ENCODE measurements around the gene PECR.
"Not testable (repeated sequence)": the region's sequence is repeated elsewhere in the genome, so short reads cannot be mapped to it uniquely, and the experiment has no call there.

The PECR gene

DNA sequence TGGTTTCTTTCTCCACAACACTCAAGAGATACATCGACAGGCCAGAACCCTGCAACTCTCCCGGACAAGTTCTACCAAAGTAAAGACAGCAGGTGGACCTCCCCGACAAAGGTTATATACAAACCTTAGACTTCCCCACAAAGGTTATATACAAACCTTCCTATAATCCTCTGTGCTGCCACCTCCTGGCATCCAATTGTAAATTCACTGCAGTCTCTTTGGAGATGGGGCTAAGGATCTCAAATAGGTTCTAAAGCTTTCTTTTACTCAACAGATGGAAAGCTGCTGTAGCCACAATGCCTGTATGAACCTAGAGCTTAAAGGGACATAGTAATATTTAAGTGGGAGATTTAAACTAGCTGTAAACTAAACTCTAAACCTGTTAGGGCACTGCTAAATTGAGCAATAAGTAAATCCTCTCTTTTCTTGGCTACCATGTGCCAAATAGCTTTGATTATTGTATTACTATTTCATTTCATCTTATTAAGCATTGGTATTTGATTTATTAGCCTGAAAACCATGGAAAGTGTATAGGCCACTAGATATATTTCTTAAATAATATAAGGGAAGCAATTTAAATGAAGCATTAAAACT, 58.5 kb downstream of the PECR start:
- DNase-seq, result no peak

DNA sequence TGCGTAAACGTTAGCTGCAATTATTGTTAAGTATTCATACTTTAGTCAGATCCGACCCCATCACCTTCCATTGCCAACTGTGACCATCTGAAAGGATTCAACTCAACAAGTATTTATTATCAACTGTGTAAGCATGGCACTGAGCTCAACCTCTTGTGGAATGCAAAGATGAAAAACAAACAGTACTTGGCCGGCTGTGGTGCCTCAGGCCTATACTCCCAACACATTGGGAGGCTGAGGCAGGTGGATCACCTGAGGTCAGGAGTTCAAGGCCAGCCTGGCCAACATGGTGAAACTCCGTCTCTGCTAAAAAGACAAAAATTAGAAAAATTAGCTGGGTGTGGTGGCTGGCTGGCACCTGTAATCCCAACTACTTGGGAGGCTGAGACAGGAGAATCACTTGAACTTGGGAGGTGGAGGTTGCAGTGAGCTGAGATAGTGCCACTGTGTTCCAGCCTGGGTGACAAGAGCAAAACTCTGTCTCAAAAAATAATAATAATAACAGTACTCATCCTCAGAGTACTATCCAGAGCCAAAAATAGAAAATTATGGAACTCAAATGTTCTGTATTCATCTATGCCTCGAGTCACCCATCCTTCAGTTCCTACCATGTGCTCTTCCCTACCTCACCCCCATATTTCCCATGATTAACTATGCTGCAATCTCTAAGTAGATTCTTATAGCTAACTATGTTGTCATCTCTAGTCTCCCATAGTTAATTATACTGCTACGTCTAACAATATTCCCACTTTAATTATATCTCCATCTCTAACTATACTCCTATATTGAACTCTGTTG, 59.6 kb downstream of the PECR start:
- no peak for DNase-seq

DNA sequence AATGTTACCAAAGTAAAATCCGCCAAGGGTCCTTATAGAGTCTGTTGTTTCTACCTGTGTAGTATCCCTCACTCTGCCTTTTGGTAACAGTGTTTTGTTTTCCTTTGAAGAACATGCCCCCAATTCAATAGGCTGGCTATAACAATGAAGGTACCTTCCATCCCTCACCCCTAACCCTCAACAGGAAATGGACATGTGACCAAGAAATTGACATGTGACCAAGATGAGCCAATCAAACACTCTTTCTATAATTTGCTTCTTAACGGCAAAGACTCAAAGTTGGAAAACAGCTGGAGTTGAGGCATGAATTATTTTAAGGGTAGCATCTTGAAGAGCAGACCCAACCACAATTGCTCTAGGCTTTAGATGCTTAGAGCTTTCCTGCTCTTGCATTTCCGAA, 62.9 kb downstream of the PECR start:
- DNase-seq, result no peak

DNA sequence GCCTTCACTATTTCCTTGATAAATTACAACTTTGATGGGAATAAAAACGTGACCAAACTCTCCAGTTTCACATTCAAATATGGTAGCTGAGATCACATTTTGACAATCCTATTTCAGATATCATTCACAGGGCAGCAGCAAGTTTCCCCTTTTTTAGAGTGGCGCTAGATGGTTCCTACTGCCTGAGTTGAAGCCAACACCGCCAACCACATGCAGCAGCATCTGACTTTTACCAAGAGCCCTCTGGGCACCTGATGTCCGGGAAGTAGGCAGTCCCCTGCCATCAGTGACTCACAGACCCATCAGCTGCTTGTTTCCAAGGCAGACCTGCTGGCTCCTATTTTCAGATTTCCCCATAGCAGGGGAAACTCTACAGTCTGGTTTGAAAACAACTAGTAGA, 64.2 kb downstream of the PECR start:
- no peak for DNase-seq

DNA sequence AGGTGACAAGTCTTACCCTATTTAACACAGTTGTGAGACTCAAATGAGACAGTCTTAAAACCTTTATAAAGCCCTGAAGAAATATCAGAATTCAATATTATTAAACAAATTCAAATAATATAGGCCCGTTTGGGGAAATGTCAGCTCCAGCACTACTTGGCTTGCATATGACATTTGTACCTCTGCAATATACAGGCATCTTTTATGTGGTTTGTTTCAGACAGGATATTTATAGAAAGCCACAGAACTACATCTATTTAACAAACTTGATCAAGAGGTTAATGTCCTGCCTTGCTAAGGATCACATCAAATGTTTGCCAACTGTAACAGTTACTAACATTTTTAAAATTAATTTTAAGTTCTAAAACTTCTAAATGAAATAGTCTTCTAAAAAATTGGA, 65.0 kb downstream of the PECR start:
- no peak for DNase-seq

DNA sequence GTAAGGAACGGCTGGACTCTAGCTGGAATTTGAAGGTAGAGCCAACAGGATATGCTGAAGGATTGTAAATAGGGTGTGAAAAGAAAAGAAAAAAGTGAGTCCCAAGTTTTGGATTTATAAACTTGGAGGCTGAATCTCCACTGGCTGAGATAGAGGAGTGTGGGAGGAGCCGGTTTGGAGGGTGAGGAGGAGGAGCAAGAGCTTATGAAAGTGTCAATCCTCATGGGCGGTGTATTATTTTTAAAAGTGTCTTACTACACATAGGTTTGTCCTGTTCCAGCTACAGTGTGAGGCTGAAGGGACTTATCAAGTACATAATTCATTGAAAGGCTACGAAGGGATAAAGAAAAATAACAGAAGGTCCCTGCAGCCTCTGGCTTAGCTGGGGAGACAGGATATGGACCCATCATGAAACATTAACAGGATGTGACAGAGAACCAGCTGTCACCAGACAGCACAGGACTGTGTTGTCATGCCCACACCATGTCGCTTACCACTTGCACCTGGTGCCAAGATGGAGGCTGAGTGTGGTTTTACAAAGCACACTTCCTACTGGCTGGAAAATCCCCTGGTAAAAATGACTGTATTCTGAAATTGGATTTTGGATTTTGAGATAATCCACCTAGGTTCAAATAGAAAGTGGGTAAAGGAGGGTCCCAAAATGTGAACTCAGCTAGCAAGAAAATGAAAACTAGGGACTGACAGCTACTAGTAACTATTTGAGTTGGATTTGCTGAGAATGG, 65.7 kb downstream of the PECR start:
- DNase-seq, result no peak

DNA sequence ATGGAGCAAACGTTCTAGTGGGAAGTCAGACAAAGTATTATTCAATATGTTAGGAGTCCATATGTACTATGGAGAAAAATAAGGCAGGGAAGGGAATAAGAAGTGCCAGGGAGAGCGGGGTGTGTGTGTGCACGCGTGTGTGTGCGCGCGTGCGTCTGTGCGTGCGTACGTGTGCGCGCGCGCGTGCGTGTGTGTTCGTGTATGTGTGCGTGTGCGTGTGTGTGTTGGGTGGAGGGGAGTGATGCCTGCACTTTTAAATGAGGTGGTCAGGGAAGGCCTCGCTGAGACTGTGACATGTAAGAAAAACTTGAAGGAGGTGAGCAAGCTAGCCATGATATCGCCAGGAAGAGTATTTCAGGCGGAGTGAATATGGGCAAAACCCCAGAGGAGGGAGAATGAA, 66.6 kb downstream of the PECR start:
- DNase-seq, result no peak

DNA sequence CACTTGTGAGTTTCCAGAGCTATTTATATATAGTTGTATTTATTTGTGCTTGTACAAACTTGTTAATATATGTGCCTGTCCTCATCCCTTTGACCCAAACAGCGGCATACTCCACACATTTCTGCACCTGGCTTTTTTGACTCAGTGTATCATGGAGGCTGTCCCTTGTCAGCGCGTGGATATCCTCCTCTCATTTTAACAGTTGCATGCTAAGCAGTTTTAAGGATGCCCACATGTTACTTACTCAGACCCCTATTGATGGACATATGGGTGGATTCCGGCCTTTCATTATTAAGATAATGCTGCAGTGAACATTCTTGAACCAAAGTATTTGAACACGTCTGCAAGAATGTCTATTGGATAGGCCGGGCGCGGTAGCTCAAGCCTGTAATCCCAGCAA, 67.6 kb downstream of the PECR start:
- DNase-seq, result no peak

DNA sequence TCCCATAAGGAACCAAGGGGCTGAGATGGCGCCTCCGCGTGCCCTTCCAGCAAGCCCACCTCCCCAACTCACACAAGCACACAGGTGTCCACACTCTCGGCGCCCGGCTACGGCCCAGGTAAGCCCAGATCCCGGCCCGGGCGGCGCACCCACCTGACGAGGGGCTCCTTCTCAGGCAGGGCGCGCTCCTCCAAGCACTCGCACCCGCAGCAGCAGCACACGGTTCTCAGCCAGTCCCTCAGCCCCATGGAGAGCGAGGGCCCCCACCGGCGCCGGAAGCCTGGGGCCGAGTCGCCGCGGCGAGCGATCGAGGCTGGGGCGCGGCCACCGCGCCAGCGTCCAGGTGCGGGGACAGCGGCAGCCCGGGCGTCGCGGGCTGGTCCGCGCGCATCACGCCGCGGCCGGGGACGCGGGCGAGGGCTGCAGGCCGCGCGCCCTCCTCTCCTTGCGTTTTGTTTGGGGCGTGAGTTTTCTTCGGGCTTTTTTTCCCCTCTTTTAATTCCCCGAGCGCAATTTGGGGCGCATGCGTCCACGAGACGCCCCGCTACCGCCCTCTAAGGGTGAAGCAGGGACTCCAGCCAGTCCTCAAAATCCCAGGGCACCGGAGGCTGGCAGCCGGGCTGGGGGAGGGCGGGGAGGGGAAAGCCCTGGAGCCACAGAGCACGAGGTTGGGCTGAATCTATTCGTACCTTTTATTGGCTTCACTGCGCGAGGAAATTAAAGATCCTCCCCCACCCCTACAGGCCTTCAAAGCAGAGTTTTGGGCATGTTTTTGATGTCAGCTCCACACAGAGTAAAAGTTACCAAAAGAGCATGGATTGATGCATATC, 68.3 kb downstream of the PECR start, which contains the start of gene MREG:
TSS of gene MREG (minus strand) at position 472 of the 830 bp plus-strand sequence. CDS start at position 248, 224 bp downstream.
- peak; percentile 61 to 67 for DNase-seq

DNA sequence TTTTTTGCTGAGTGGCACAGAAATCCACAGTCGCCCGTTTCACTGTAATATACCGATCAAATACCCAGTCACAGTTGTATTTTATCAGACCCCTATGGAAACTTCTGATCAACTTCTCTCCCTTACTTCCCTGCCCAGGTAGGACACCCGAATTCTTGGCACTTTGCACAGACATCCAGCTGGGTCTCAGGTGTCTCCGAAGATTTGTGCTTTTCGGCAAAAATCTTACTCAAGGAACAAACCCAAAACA, 68.9 kb downstream of the PECR start:
- DNase-seq, result no peak

DNA sequence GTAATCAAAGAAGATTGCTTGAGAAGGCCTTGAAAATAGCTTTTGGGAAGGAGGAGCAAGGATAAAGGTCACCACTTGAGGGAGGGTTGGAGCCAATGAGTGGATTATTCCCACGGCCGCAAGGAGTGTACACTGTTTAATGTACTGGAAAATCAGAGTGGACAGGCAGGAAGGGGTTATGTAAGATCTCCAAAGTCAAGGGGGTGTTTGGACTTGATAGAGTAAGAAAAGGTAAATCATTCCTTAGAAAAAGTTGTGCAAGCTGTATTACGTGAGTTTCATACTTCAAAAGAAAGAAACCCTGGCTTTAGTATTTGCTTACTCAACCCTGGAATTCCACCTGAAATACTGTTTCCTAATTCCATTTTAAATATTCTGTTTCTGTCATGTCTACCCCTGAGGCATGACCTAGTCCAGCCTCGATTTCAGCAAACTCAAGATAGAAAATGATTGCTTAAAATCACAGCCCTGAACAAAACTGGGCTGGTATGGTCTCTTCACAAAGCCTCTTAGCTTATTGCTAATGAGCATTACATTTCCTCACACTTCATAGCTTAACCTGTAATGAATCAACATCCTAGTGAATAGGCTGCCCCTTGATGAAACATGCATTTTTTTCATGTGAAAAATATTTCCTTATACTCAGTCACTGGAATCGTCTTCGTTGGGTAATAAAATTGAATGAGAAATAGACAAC, 69.3 kb downstream of the PECR start:
- DNase-seq, result no peak

DNA sequence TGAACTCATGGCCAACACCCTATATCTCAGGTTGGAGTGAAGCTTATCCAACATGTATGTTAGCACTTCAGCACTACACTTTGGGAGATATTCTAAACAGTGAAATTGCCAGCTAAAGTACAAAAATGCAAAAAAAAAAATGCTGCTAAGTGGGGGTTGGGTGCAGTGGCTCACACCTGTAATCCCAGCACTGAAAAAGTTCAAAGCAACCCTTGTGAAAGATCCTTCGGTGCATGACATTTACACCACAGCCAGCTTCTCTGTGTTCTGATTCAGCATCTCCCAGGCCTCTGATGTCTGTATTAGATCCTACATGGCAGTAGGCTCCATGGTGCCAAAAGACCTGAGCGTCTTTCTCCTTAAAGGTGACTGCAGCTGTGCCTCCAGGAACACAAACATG, 72.4 kb downstream of the PECR start:
- DNase-seq, result not testable (repeated sequence)

DNA sequence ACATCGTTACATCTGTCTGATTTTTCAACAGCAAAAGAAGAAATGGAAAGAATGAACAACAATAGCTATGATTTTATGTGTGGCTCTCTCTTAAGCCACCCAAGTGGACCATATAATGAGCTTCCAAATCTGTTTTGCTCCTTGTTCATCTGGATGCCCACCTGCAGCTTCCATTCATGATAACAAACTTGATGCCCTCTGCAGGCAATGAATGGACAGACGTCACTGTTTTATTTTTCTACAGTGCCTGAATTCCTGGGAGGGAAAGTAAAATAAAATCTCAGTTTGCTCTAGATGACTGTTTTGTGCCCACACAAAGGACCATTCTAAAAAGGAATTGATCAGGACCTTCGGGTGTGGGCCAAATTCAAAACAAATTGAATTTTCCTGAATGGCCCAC, 73.2 kb downstream of the PECR start:
- no peak for DNase-seq

DNA sequence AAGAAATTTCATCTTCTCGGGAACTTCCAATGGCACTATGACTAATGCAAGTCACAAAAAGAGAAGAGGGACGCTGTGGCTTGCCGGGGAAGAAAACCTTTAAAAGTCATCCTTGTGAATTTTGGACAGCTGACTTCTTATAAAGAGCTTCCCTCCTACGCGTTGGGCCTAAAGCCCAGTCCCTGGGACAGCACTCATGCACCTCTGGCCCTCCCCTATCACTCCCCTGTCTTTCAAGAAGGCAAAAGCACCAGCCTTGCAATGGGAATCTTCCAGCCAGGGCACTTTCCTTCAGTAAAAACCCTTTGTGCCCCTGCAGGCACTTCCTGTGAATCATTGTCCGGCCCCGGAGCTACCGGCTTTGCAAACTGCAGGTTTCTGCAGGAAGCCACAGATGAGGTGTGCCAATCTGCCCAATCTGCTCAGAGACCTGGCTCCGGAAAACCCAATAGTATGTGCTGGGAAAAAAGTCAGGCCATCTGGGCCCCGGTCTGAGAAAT, 75.4 kb downstream of the PECR start:
- DNase-seq, result no peak

DNA sequence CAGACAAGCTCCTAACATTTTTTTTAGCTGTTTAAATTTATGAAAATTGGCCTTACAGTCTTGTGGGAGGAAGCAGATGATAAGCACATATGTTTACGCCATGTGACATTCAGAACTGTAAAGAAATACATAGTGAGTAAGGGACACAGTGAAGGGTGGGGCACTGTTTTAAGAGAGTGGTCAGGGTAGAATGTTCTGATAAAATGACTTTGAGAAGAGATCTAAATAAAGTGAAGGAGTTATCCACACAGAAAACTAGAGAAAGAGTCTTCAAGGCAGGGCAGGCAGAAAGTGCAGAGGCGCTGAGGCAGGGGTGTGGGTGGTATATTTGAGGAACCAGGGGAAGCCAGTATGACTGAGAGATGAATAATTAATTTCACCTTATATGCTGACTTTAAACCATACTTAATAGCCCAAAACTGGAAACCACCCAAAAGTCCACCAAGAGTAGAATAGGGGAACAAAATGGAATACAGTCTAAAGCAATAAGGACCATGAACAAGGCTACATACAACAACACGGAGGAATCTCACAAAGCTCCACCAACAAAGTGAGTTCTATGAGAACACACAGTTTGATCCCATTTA, 76.8 kb downstream of the PECR start:
- no peak for DNase-seq

DNA sequence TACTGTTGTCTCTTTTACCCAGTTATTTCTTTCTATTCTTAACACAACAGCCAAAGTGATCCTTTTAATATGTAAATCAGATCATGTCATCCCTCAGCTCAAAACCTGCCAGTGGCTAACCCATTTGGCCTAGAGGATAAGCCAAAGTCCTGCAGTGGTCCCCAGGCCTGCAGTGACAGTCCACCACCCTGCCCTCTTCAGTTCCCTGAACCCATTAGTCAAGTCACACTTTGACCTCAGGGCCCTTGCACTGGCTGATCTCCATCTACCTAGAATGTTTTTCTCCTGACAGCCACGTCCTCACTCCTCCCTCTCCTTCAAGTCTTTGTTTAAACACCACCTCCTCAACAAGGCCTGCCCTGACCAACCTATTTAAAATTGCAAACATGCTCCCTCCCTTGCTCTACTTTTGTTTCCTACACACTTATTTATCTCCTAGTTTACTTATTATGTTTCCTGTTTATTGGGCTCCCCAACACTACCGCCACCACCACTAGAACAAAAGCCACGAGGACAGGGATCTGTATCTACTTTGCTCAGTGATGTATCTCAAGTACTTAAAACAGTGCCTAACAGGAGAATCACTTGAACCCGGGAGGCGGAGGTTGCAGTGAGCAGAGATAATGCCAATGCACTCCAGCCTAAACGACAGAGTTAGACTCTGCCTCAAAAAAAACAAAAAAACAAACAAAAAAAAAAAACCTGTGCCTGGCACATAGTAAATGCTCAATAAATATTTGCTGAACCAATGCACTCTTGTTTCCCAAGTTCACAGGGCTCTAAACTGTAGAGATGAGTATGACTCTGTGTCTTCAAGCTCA, 77.5 kb downstream of the PECR start:
- no peak for DNase-seq

DNA sequence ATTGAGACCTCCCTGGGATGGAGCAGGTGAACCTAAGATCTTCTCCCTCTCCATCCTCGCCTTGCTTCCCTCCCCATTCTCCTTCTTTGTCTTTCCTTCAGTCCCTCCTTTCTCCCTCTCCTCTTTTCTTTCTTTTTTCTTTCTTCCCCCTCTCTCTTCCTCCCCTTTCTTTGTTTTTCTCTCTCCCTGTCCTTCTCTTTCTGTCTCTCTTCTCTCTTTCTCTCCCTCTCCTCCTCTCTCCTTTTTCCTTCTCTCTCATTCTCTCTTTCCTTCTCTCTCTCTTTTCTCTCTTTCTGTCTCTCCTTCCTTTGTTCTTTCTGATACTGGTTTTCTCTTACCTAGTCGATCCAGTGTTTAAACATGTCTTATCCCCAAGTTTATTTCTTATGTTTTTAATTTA, 78.9 kb downstream of the PECR start:
- DNase-seq, result no peak

DNA sequence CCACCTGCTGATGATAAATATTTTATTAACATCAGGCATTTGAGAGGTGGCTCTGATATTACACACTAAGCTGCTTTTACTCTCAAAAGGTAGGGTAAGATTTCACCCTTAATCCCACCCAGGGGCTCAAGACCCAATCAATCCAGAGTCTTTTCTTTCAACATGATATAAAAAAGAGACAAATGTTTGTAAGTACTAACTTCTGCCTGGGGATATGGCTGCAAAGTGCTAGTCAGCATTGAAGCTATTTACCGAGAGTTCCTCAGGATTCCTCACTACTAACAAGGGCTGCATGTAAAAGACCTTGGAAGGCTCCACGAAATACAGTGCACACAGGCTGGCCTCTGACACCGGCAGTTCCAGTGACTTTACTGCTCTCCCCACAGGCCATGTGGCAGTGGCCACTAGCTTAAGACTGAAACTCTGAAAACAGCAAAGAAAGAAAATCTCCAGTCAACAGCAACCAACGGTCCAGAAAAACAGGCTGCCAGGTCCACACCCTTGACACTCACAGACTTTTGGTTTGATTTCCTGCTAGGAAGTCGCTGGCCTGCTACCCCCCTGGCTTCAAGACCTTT, 79.4 kb downstream of the PECR start:
- no peak for DNase-seq

DNA sequence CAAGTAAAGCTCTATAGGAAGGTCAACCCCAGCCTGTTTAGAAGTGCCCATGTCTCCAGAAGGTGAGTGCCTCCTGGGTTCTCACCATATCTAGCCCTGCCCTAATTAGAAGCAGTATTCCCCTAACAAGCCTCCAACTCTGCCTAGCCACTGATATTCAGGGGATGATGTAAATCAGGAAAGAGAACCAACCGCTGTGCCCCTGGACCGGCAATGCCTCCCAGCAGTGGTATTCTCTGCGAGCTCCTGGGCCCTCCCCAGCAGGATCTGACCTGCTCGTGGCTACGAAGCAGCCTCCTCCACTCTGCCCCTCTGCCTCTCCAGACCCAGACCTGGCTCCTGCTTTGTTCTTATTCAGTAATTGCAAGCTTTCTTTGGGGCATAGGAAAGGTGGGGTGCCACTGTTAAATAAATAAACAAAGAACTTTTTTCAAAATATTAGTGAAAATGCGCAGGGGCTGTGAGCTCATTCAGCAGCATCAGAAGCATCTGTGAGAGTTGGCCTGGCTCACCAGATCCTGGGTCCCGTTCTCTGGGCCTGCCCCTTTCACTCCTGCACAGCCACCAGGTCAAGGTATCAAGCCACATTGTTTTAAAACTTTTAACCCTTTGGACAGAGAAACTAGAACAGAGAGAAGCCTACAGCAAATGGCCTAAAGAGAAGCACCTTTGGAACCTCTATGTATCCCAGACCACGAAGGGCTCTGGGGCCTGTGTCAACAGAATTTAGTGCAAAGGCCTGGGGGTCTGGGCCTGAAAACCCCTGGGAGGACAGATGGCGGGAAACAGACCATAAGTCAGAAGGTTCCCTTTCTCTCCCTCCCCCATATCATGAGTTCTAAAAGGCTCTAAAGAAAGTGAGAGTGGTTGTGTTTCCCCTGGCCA, 80.2 kb downstream of the PECR start:
- DNase-seq, result no peak

DNA sequence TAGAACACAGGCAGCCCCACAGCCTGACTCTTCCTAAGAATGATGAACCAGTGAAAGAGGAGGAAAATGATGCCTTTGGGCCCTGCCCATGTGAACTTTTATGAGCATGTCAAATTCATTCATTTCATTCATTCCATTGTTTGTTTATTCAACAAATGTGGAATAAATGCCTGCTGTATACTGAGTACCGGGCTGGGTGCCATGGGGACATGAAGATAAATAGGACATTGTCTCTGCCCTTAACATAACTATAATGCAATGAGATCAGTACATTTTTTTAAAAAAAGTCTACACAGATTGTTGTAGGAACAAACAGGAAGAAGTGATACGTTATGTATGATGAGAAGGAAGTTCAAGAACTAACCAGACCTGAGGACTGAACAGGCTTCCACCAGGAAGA, 83.0 kb downstream of the PECR start:
- peak; percentile 26 to 27 for DNase-seq
